WTC11 (cell line): ENCODE measurements around the gene PLSCR5. TPM values are rescaled to one million over a fixed set of nuclear protein-coding genes. Genes with fewer than 3 reads are reported as not detected.

Experiments
- ATAC-seq: fragments of 200-7000 bp; cut with Tn5 transposase; 2 replicates; pipeline ENCODE4 v1.10.0; 2021; ENCODE audit warnings: mild to moderate bottlenecking, moderate library complexity
- CTCF ChIA-PET: fragments of 300-600 bp; sonication (Branson Sonifier 250); formaldehyde crosslinking; loops from one replicate; lab custom pipeline; 2021; ENCODE audit warnings: antibody characterized with exemption; lab: Charles Lee
- POLR2A ChIA-PET: fragments of 350-600 bp; sonication (Branson Sonifier 250); formaldehyde crosslinking; loops from one replicate; lab custom pipeline; 2021; ENCODE audit warnings: antibody characterized with exemption; lab: Charles Lee
- DNase-seq: peaks from one replicate; pipeline ENCODE4 v3.0.0; 2021; ENCODE audit warnings: low spot score
- H3K27ac Mint-ChIP-seq: 2 replicates; pipeline ENCODE4 v1.8.0; 2021; ENCODE audit warnings: mixed read lengths
- H3K27me3 Mint-ChIP-seq: 2 replicates; pipeline ENCODE4 v1.8.0; 2021; ENCODE audit warnings: low read depth, mild to moderate bottlenecking, moderate library complexity, mixed read lengths
- H3K36me3 Mint-ChIP-seq: 2 replicates; pipeline ENCODE4 v1.8.0; 2021; ENCODE audit warnings: mixed read lengths
- H3K4me1 Mint-ChIP-seq: 2 replicates; pipeline ENCODE4 v1.8.0; 2022; ENCODE audit warnings: mixed read lengths
- H3K4me3 Mint-ChIP-seq: 2 replicates; pipeline ENCODE4 v1.8.0; 2021; ENCODE audit warnings: mild to moderate bottlenecking, moderate library complexity, mixed read lengths
- H3K9me3 Mint-ChIP-seq: 2 replicates; pipeline ENCODE4 v1.8.0; 2021; ENCODE audit warnings: mixed read lengths
- AR ChIP-seq: fragments of 250-450 bp; sonication (Bioruptor Pico); IDR thresholded peaks from 2 replicates; pipeline ENCODE4 v1.9.0; 2021; ENCODE audit warnings: mild to moderate bottlenecking
- ARID4B ChIP-seq: sonication (generic); formaldehyde crosslinking; IDR thresholded peaks from 2 replicates; pipeline ENCODE4 v1.8.0; 2023; ENCODE audit warnings: missing genetic modification reagents, mild to moderate bottlenecking, borderline replicate concordance
- ATF3 ChIP-seq: sonication (generic); formaldehyde crosslinking; conservative IDR thresholded peaks from 2 replicates; pipeline ENCODE4 v1.8.1; 2022; ENCODE audit warnings: mild to moderate bottlenecking, missing genetic modification reagents
- CREB1 ChIP-seq: sonication (generic); formaldehyde crosslinking; IDR thresholded peaks from 2 replicates; pipeline ENCODE4 v1.8.0; 2023; ENCODE audit warnings: mild to moderate bottlenecking, missing genetic modification reagents
- FOXK1 ChIP-seq: sonication (generic); formaldehyde crosslinking; IDR thresholded peaks from 2 replicates; pipeline ENCODE4 v1.8.0; 2022; ENCODE audit warnings: mild to moderate bottlenecking, moderate library complexity, missing genetic modification reagents
- GABPB1 ChIP-seq: sonication (generic); formaldehyde crosslinking; IDR thresholded peaks from 2 replicates; pipeline ENCODE4 v1.8.1; 2023; ENCODE audit warnings: mild to moderate bottlenecking, missing genetic modification reagents
- IRF2 ChIP-seq: sonication (generic); formaldehyde crosslinking; IDR thresholded peaks from 2 replicates; pipeline ENCODE4 v1.8.0; 2022; ENCODE audit warnings: low read depth, missing genetic modification reagents, borderline replicate concordance
- JUN ChIP-seq: sonication (generic); formaldehyde crosslinking; IDR thresholded peaks from 2 replicates; pipeline ENCODE4 v1.8.0; 2023; ENCODE audit warnings: mild to moderate bottlenecking, missing genetic modification reagents
- PRRX2 ChIP-seq: fragments of 250-450 bp; sonication (Bioruptor Pico); IDR thresholded peaks from 2 replicates; pipeline ENCODE4 v1.8.0; 2021; ENCODE audit warnings: mild to moderate bottlenecking
- SMAD4 ChIP-seq: sonication (generic); formaldehyde crosslinking; IDR thresholded peaks from 2 replicates; pipeline ENCODE4 v1.8.0; 2022; ENCODE audit warnings: mild to moderate bottlenecking, missing genetic modification reagents
- USF1 ChIP-seq: sonication (generic); formaldehyde crosslinking; IDR thresholded peaks from 2 replicates; pipeline ENCODE4 v1.8.0; 2022; ENCODE audit warnings: mild to moderate bottlenecking, missing genetic modification reagents
- ZNF121 ChIP-seq: sonication (generic); formaldehyde crosslinking; IDR thresholded peaks from 2 replicates; pipeline ENCODE4 v1.8.0; 2023; ENCODE audit warnings: missing genetic modification reagents
- ZNF423 ChIP-seq: fragments of 250-450 bp; sonication (Bioruptor Pico); IDR thresholded peaks from 2 replicates; pipeline ENCODE4 v2.1.2; 2022; ENCODE audit warnings: mild to moderate bottlenecking, moderate library complexity
- ZNF425 ChIP-seq: fragments of 250-450 bp; sonication (Bioruptor Pico); conservative IDR thresholded peaks from 2 replicates; pipeline ENCODE4 v1.9.0; 2021; ENCODE audit warnings: mild to moderate bottlenecking
- ZNF671 ChIP-seq: fragments of 250-450 bp; sonication (Bioruptor Pico); IDR thresholded peaks from 2 replicates; pipeline ENCODE4 v1.8.0; 2021; ENCODE audit warnings: mild to moderate bottlenecking
- total RNA-seq: library from RNA; stranded (reverse); gene quantifications from 3 replicates; pipeline ENCODE4 v1.2.3, GENCODE V29; 2021

The PLSCR5 gene
- total RNA-seq, 1 experiment from 2014 or later: not detected

- no peak for ATAC-seq
- CTCF ChIA-PET: no interaction called here
These were observed 65.8 kb downstream of the PLSCR5 start for GRCh38 chr3:146539315-146539714.

GRCh38 chr3:146537603-146538002, 67.5 kb downstream of the PLSCR5 start:
- H3K4me1 Mint-ChIP-seq: peaks cover 61% of the 10 kb centered on the region
- no peak overlapping the region for H3K4me3 Mint-ChIP-seq
- TF ChIP-seq IRF2: no peak
- TF ChIP-seq SMAD4 (CRISPR knock-in tag): no peak
- TF ChIP-seq AR (CRISPR knock-in tag): no peak
- no peak for TF ChIP-seq ZNF121
- no peak for TF ChIP-seq ATF3 (CRISPR knock-in tag)
- TF ChIP-seq GABPB1 (CRISPR knock-in tag): no peak
- TF ChIP-seq ZNF423: no peak
- no peak for TF ChIP-seq PRRX2 (CRISPR knock-in tag)
- no peak for TF ChIP-seq USF1 (CRISPR knock-in tag)
- TF ChIP-seq JUN (CRISPR knock-in tag): no peak
- TF ChIP-seq ZNF671 (CRISPR knock-in tag): no peak
- TF ChIP-seq CREB1 (CRISPR knock-in tag): no peak
- peak overlapping the region; percentile 67; the same call in 1 of the 2 replicates for H3K27ac Mint-ChIP-seq
- peaks cover 39% of the 10 kb centered on the region for H3K36me3 Mint-ChIP-seq
- CTCF ChIA-PET: no interaction called here
- DNase-seq: no peak
- peaks cover 17% of the 10 kb centered on the region for H3K9me3 Mint-ChIP-seq
- no peak for ATAC-seq
- POLR2A ChIA-PET: no interaction called here
- H3K27me3 Mint-ChIP-seq: no peaks in the 10 kb centered on the region

More at GRCh38 chr3:146539315-146539714, 65.8 kb downstream of the PLSCR5 start:
- Mint-ChIP-seq H3K4me3 (no peak overlapping the region), H3K9me3 (peaks cover 17% of the 10 kb centered on the region), H3K27me3 (no peaks in the 10 kb centered on the region), H3K27ac (no peak overlapping the region), H3K4me1 (peaks cover 56% of the 10 kb centered on the region), H3K36me3 (peaks cover 39% of the 10 kb centered on the region)
- no peak for DNase-seq
- TF ChIP-seq ZNF425 (CRISPR knock-in tag): no peak
- TF ChIP-seq ARID4B (CRISPR knock-in tag): no peak
- TF ChIP-seq FOXK1 (CRISPR knock-in tag): no peak
- no peak for TF ChIP-seq GABPB1 (CRISPR knock-in tag)
- no peak for TF ChIP-seq PRRX2 (CRISPR knock-in tag)
- POLR2A ChIA-PET: no interaction called here
